GM12878 (cell line): ENCODE results near the gene NRAS. TPM values are rescaled to one million over a fixed set of nuclear protein-coding genes. Genes with fewer than 3 reads are reported as not detected.
A peak's percentile ranks its signal among the peaks of the same experiment; 100 is the strongest.

Source experiments
- ASH2L ChIP-seq: fragments of 300-600, 200-600 bp; sonication (generic); IDR thresholded peaks from 2 replicates; pipeline ENCODE4 v1.6.1; 2017; ENCODE audit warnings: low read depth, mild to moderate bottlenecking, borderline replicate concordance
- BACH1 ChIP-seq: fragments of 450-650 bp; IDR thresholded peaks from 2 replicates; pipeline ENCODE4 v1.6.1; 2017; ENCODE audit warnings: mild to moderate bottlenecking, borderline replicate concordance
- BCL11A ChIP-seq: IDR thresholded peaks from 2 replicates; pipeline ENCODE4 v1.6.1; 2011; ENCODE audit warnings: low read depth, low read length
- CBX5 ChIP-seq: sonication (generic); IDR thresholded peaks from 2 replicates; pipeline ENCODE4 v1.6.1; 2016; ENCODE audit warnings: low read depth, moderate library complexity, mild to moderate bottlenecking, inconsistent platforms
- CREB1 ChIP-seq: IDR thresholded peaks from 2 replicates; pipeline ENCODE4 v1.6.1; 2012; ENCODE audit warnings: low read depth, mild to moderate bottlenecking, inconsistent platforms
- ETV6 ChIP-seq, 2 experiments: fragments of 450-650 bp in 1 of 2; IDR thresholded peaks in 1 of 2; conservative IDR thresholded peaks in 1 of 2; 2 replicates each; pipeline ENCODE4 v1.6.1; 2014; ENCODE audit warnings: antibody characterized with exemption in 1 of 2, borderline replicate concordance in 1 of 2, low read depth in 1 of 2, mild to moderate bottlenecking in 1 of 2, moderate library complexity in 1 of 2
- FOS ChIP-seq: IDR thresholded peaks from 3 replicates; pipeline ENCODE4 v1.6.1; 2011; ENCODE audit warnings: borderline replicate concordance; ENCODE audit not compliant: insufficient read length; ENCODE audit errors: extremely low read depth
- FOXK2 ChIP-seq: fragments of 450-650 bp; IDR thresholded peaks from 2 replicates; pipeline ENCODE4 v1.6.1; 2017; ENCODE audit warnings: mild to moderate bottlenecking, moderate library complexity
- IKZF2 ChIP-seq, 2 experiments: fragments of 450-650 bp; IDR thresholded peaks; 2 replicates each; pipeline ENCODE4 v1.6.1; 2017; ENCODE audit warnings: mild to moderate bottlenecking in 2 of 2, moderate library complexity in 2 of 2
- MYB ChIP-seq: fragments of 150-350 bp; IDR thresholded peaks from 2 replicates; pipeline ENCODE4 v1.6.1; 2014; ENCODE audit warnings: mild to moderate bottlenecking, low read depth, low read length, borderline replicate concordance
- POLR2AphosphoS5 ChIP-seq: IDR thresholded peaks from 2 replicates; pipeline ENCODE4 v1.6.1; 2011; ENCODE audit warnings: mild to moderate bottlenecking, low read length, inconsistent platforms
- SMAD5 ChIP-seq: IDR thresholded peaks from 2 replicates; pipeline ENCODE4 v1.6.1; 2016; ENCODE audit warnings: antibody characterized with exemption, low read depth
- SMARCA5 ChIP-seq: fragments of 450-650 bp; IDR thresholded peaks from 2 replicates; pipeline ENCODE4 v1.6.1; 2017; ENCODE audit warnings: mild to moderate bottlenecking
- SP1 ChIP-seq: IDR thresholded peaks from one replicate; pipeline ENCODE4 v1.6.1; 2011; ENCODE audit warnings: low read depth, low read length
- TAF1 ChIP-seq: IDR thresholded peaks from 2 replicates; pipeline ENCODE4 v1.6.1; 2011; ENCODE audit warnings: mild to moderate bottlenecking, low read depth, low read length, borderline replicate concordance
- TCF12 ChIP-seq: IDR thresholded peaks from 2 replicates; pipeline ENCODE4 v1.6.1; 2011; ENCODE audit warnings: low read depth, mild to moderate bottlenecking, low read length
- TCF3 ChIP-seq: IDR thresholded peaks from 2 replicates; pipeline ENCODE4 v1.6.1; 2012; ENCODE audit warnings: low read depth, mild to moderate bottlenecking, low read length, borderline replicate concordance; ENCODE audit not compliant: insufficient read depth
- USF2 ChIP-seq: IDR thresholded peaks from 2 replicates; pipeline ENCODE4 v1.6.1; 2011; ENCODE audit warnings: low read depth, low read length, improper control_type of control experiment, borderline replicate concordance
- ZNF274 ChIP-seq: IDR thresholded peaks from one replicate; pipeline ENCODE4 v1.8.0; 2011; ENCODE audit not compliant: insufficient read length, insufficient read depth
- ZNF592 ChIP-seq: fragments of 450-650 bp; IDR thresholded peaks from 2 replicates; pipeline ENCODE4 v1.6.1; 2017; ENCODE audit warnings: mild to moderate bottlenecking, moderate library complexity
- ZNF622 ChIP-seq: fragments of 450-650 bp; IDR thresholded peaks from 2 replicates; pipeline ENCODE4 v1.6.1; 2017; ENCODE audit warnings: mild to moderate bottlenecking, inconsistent platforms
- ZNF687 ChIP-seq: fragments of 450-650 bp; IDR thresholded peaks from 2 replicates; pipeline ENCODE4 v1.6.1; 2017; ENCODE audit warnings: mild to moderate bottlenecking, moderate library complexity
- polyA plus RNA-seq, 11 experiments: library from polyadenylated mRNA; depleted of rRNA in 4 of 11; unstranded in 6 of 11; stranded (reverse) in 5 of 11; fragments of >200 nt; fragmentation: Nextera tagmentation in 4 of 11; fragmentation: Illumina TruSeq in 1 of 11; extraction: Ambion mirVana in 4 of 11; extraction: Trizol in 1 of 11; gene quantifications; 1 replicate in 1 of 11; 2 replicates in 10 of 11; pipeline versions ENCODE4 v1.2.1 to v1.2.3, GENCODE V29; 2011 to 2016; ENCODE audit warnings: inconsistent platforms in 2 of 11, missing spikeins in 2 of 11, low read depth in 1 of 11
- total RNA-seq, 4 experiments: library from RNA; depleted of rRNA in 3 of 4; stranded (reverse); fragments of >200 nt in 3 of 4; fragmentation: Illumina TruSeq in 1 of 4; extraction: Trizol in 1 of 4; gene quantifications; 2 replicates each; pipeline versions ENCODE4 v1.2.1 to v1.2.3, GENCODE V29; 2013 to 2021

The NRAS gene
- total and polyA plus RNA-seq, 10 of the 15 experiments (the other 5 are each of a cell fraction or from before 2014, with no cell fraction given): 31.7 to 73.2 (median 66.2) TPM

DNA sequence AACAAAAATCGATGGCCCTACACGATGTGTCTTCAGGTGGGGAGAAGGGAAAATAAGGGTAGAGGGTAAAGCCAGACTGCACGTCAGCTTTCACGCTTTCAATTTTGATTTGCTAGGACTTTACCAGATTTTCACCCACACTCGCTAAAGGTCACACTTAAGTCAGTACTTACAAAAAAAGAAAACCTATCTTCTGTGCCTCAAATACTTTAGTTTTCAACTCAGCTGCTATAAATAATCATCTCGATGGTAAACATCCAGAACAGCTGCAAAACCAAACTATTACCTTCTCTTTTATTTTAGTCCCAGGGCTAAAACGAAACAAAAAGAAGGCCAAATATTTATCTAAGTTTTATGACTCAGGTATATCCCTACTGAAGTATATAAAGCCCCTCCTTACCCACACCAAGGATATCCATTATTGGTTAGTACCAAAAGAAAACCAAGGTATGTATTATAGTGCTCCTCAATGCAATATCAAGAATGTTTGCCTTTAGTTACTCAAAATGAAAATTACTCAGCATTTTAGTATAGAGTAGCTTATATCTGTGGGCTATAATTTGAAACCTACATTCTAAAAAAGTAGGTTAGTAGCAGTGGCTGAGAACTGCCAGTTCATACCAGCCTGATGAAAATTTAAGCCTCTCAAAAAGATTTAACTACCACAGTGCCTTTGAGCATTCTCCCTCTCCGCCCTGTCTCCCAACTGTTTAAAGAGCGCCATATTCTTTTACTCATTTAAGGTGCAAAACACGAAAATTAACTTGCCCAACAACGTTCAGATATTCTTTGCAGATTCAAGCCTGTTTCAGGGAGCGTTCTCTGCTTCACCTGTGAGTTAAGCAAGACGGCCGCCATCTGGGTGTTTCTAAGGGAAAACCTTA lies 39.7 kb upstream of the NRAS start (continued):
- TF ChIP-seq ZNF687: 0 out of 2 replicates have a peak, but pooled peaks have one; percentile 13
- peak; percentile 89; the same call in 1 of the 2 replicates for TF ChIP-seq ZNF592
- no peak; the same call in 1 of the 2 replicates for TF ChIP-seq BACH1
- no peak for TF ChIP-seq SMAD5
- no peak for TF ChIP-seq SP1
- no peak for TF ChIP-seq FOS
- TF ChIP-seq ETV6 (conservative IDR thresholded peaks at IDR 0.05 in 1 of 2, IDR thresholded peaks at IDR 0.05 in 1 of 2; ENCODE audit: borderline replicate concordance in 1 of 2, low read depth in 1 of 2): no peak; a peak in 1 of 4 replicates
- no peak for TF ChIP-seq SMARCA5
- TF ChIP-seq FOXK2: no peak
- peak in 1 of 2 experiments; percentile 32; a peak in 1 of 4 replicates for TF ChIP-seq IKZF2 (IDR thresholded peaks at IDR 0.05)
- no peak for TF ChIP-seq POLR2AphosphoS5
- no peak for TF ChIP-seq CBX5
- no peak for TF ChIP-seq TAF1
- no peak for TF ChIP-seq ASH2L
- TF ChIP-seq BCL11A: 0 out of 2 replicates have a peak, but pooled peaks have one; percentile 5
- no peak for TF ChIP-seq CREB1
- TF ChIP-seq USF2: no peak
- TF ChIP-seq MYB: no peak
- no peak for TF ChIP-seq TCF12
- no peak for TF ChIP-seq ZNF274
- no peak for TF ChIP-seq ZNF622
- TF ChIP-seq TCF3: no peak
